BLaER1 (cell line): ENCODE data around the gene CDK14.

Source experiments
- H3K27ac ChIP-seq: shearing (Covaris generic); formaldehyde crosslinking; 2 replicates; pipeline ENCODE4 v1.8.1; 2022
- H3K27me3 ChIP-seq: shearing (Covaris generic); formaldehyde crosslinking; 2 replicates; pipeline ENCODE4 v1.8.1; 2022
- H3K36me3 ChIP-seq: shearing (Covaris generic); formaldehyde crosslinking; 2 replicates; pipeline ENCODE4 v1.8.1; 2022
- H3K4me1 ChIP-seq: shearing (Covaris generic); formaldehyde crosslinking; 2 replicates; pipeline ENCODE4 v1.8.1; 2022
- H3K4me2 ChIP-seq: shearing (Covaris generic); formaldehyde crosslinking; 2 replicates; pipeline ENCODE4 v1.8.1; 2022
- H3K4me3 ChIP-seq: shearing (Covaris generic); formaldehyde crosslinking; 2 replicates; pipeline ENCODE4 v1.8.1; 2022
- H3K9ac ChIP-seq: shearing (Covaris generic); formaldehyde crosslinking; 2 replicates; pipeline ENCODE4 v1.8.1; 2022
- H3K9me3 ChIP-seq: shearing (Covaris generic); formaldehyde crosslinking; 2 replicates; pipeline ENCODE4 v1.8.1; 2022
- H4K20me1 ChIP-seq: shearing (Covaris generic); formaldehyde crosslinking; 2 replicates; pipeline ENCODE4 v1.8.1; 2022
- Cebpa-rat ChIP-seq: shearing (Covaris generic); IDR thresholded peaks from 2 replicates; pipeline ENCODE4 v1.8.1; 2022

CDK14 gene

GRCh38 chr7:90595801-90596670 is at the start of gene CDK14:
Gene CDK14, plus strand, starts transcription at chr7:90596321. Its CDS starts 307 bp downstream, at chr7:90596628.
- 0 out of 2 replicates have a peak, but pooled peaks cover under 1% of the 10 kb centered on the region for H3K9me3 ChIP-seq
- H3K27me3 ChIP-seq = no peaks in the 10 kb centered on the region
- H3K27ac ChIP-seq = peak within 1 kb of the TSS; percentile 96
- H3K4me2 ChIP-seq = peak within 1 kb of the TSS; percentile 91
- H3K4me1 ChIP-seq = peaks cover 38% of the 10 kb centered on the region
- peak within 1 kb of the TSS; percentile 96 for H3K9ac ChIP-seq
- no peaks in the 10 kb centered on the region for H4K20me1 ChIP-seq
- no peak for TF ChIP-seq Cebpa-rat
- no peaks in the 10 kb centered on the region for H3K36me3 ChIP-seq
- H3K4me3 ChIP-seq = peak within 1 kb of the TSS; percentile 95

DNA sequence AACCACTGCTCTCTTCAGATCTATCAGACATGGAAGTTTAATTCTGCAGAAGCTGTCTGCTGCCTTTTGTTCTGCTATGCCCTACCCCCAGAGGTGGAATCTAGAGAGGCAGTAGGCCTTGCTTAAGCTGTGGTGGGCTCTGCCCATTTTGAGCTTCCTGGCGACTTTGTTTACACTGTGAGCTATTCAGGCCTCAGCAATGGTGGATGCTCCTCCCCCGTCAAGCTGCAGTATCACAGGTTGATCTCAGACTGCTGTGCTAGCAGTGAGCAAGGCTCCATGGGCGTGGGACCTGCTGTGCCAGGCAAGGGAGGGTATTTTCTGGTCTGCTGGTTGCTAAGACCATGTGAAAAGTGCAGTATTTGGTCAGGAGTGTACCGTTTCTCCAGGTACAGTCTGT is 45.1 kb upstream of the CDK14 start:
- Histone ChIP-seq H3K9ac (no peak overlapping the region), H3K9me3 (no peaks in the 10 kb centered on the region), H3K27me3 (no peaks in the 10 kb centered on the region), H3K27ac (no peak overlapping the region), H3K4me1 (no peaks in the 10 kb centered on the region), H3K36me3 (no peaks in the 10 kb centered on the region), H3K4me2 (no peak overlapping the region), H3K4me3 (no peak overlapping the region), H4K20me1 (no peaks in the 10 kb centered on the region)
- TF ChIP-seq Cebpa-rat = no peak

GRCh38 chr7:90552521-90552920 is 43.6 kb upstream of the CDK14 start:
- H3K4me1 ChIP-seq = no peaks in the 10 kb centered on the region
- no peaks in the 10 kb centered on the region for H3K9me3 ChIP-seq
- no peaks in the 10 kb centered on the region for H3K27me3 ChIP-seq
- no peak overlapping the region for H3K27ac ChIP-seq
- TF ChIP-seq Cebpa-rat = no peak
- no peak overlapping the region for H3K4me2 ChIP-seq
- no peak overlapping the region for H3K9ac ChIP-seq
- no peak overlapping the region for H3K4me3 ChIP-seq
- no peaks in the 10 kb centered on the region for H3K36me3 ChIP-seq
- no peaks in the 10 kb centered on the region for H4K20me1 ChIP-seq

GRCh38 chr7:90560730-90561129 is 35.4 kb upstream of the CDK14 start:
- Histone ChIP-seq H3K4me1 (no peaks in the 10 kb centered on the region), H3K27me3 (no peaks in the 10 kb centered on the region), H3K4me2 (no peak overlapping the region), H4K20me1 (no peaks in the 10 kb centered on the region), H3K36me3 (no peaks in the 10 kb centered on the region), H3K27ac (no peak overlapping the region), H3K9ac (no peak overlapping the region), H3K4me3 (no peak overlapping the region), H3K9me3 (peaks cover 4% of the 10 kb centered on the region)
- no peak for TF ChIP-seq Cebpa-rat

DNA sequence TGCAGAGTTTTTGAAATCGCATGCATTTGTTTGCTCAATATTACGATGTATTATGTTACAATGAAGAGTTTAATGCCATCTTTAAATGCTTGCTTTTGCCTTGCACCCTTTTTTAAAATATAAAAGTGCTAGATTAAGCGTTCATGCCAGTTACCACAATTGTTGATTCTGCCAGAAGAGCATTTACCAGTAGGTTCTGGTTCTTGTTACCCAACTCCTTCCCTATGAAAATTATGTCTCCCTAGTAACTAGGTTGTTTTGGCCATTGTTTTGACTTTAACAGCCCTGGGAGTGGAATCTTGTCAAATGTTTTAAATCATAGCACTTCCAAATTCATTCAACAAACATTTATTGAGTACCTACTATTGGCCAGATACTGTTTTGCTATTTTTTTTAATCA is 32.8 kb upstream of the CDK14 start:
- Histone ChIP-seq H3K4me3 (no peak overlapping the region), H4K20me1 (no peaks in the 10 kb centered on the region), H3K9ac (no peak overlapping the region), H3K9me3 (peaks cover 10% of the 10 kb centered on the region), H3K4me2 (no peak overlapping the region), H3K27ac (no peak overlapping the region), H3K4me1 (peaks cover 9% of the 10 kb centered on the region), H3K36me3 (no peaks in the 10 kb centered on the region), H3K27me3 (no peaks in the 10 kb centered on the region)
- TF ChIP-seq Cebpa-rat = no peak

DNA sequence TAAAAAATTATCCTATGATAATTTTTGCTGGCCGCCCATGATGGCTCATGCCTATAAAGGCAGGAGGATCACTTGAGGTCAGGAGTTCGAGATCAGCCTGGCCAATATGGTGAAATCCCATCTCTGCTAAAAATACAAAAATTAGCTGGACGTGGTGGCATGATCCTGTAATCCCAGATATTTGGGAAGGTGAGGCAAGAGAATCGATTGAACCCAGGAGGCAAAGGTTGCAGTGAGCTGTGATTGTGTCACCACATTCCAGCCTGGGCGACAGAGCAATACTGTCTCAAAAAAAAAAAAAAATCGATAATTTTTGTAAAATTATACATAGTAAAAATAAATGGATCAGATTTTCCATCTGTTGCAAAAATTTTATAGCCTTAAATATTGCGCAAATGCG is 31.7 kb upstream of the CDK14 start:
- Histone ChIP-seq H3K27ac (no peak overlapping the region), H4K20me1 (no peaks in the 10 kb centered on the region), H3K9ac (no peak overlapping the region), H3K4me1 (peaks cover 21% of the 10 kb centered on the region), H3K27me3 (no peaks in the 10 kb centered on the region), H3K4me2 (no peak overlapping the region), H3K36me3 (no peaks in the 10 kb centered on the region), H3K9me3 (peaks cover 7% of the 10 kb centered on the region), H3K4me3 (no peak overlapping the region)
- TF ChIP-seq Cebpa-rat = no peak

DNA sequence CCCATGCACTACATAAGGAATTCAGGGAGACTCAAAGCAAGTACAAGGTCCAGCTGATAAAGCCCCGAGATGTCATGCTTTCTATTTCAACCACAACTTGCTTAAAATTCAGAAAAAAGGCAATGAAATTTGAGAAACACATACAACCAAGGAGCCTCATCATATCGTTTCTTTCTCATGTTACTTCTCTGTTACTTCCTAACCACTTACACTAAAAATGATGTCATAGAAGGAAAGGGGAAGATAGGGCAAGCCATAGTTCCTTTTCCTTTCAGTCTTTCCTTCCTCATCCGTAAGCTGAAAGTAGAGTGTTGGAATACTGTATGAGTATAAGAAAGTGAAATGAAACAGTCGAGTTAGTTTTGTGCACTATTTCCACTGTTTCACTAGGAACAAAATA is 27.9 kb upstream of the CDK14 start:
- H3K27ac ChIP-seq = peak overlapping the region; percentile 85
- no peaks in the 10 kb centered on the region for H3K36me3 ChIP-seq
- TF ChIP-seq Cebpa-rat = no peak
- H4K20me1 ChIP-seq = no peaks in the 10 kb centered on the region
- H3K4me2 ChIP-seq = peak overlapping the region; percentile 85
- no peaks in the 10 kb centered on the region for H3K27me3 ChIP-seq
- H3K9ac ChIP-seq = no peak overlapping the region
- H3K4me3 ChIP-seq = no peak overlapping the region
- peaks cover 36% of the 10 kb centered on the region for H3K4me1 ChIP-seq
- H3K9me3 ChIP-seq = peaks cover 7% of the 10 kb centered on the region

- H3K27me3 ChIP-seq = no peaks in the 10 kb centered on the region
- peak overlapping the region; percentile 54 for H3K9ac ChIP-seq
- H3K36me3 ChIP-seq = no peaks in the 10 kb centered on the region
- no peaks in the 10 kb centered on the region for H4K20me1 ChIP-seq
- H3K4me2 ChIP-seq = peak overlapping the region; percentile 85
- H3K9me3 ChIP-seq = peaks cover 7% of the 10 kb centered on the region
- H3K4me1 ChIP-seq = peaks cover 36% of the 10 kb centered on the region
- peak overlapping the region; percentile 35 for H3K4me3 ChIP-seq
- no peak for TF ChIP-seq Cebpa-rat
- peak overlapping the region; percentile 85 for H3K27ac ChIP-seq
These were observed 26.8 kb upstream of the CDK14 start for GRCh38 chr7:90569368-90569767.

GRCh38 chr7:90570373-90570959 is 25.7 kb upstream of the CDK14 start:
- no peak overlapping the region for H3K9ac ChIP-seq
- peaks cover 36% of the 10 kb centered on the region for H3K4me1 ChIP-seq
- H3K9me3 ChIP-seq = peaks cover 7% of the 10 kb centered on the region

DNA sequence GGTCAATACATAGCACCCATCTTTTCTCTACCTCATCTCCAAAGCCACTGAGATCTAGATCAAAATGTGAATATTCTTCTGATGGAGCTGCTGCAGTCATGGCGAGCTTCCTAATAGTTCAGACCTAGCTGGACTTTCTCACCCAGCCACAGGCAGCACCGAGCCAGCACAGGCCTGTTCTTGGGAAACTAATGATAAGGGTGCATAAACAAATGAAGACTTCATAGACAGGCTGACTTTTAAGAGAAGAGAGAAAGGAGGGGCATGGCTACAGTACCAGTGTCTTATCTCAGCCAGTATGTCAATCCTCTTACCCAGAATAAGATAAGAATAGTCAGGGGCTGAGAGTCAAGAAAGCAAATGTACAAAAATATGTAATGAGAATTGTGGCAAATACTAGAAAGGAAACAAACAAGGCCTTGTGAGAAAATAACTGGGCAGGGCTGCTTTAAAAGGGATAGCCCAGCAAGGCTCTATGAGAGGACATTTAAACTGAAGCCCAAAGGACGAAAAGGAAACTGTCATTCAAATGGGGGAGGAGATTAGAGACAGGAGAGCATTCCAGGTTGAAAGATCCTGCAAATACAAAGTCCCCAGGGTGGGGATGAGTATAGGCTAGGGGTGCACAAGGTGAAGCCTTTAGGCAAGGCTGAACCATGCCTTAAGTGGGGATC is 21.8 kb upstream of the CDK14 start:
- Histone ChIP-seq H3K36me3 (no peaks in the 10 kb centered on the region), H3K27me3 (no peaks in the 10 kb centered on the region), H4K20me1 (no peaks in the 10 kb centered on the region), H3K27ac (no peak overlapping the region), H3K9ac (no peak overlapping the region), H3K4me1 (peaks cover 17% of the 10 kb centered on the region), H3K4me3 (no peak overlapping the region), H3K4me2 (no peak overlapping the region), H3K9me3 (no peaks in the 10 kb centered on the region)
- TF ChIP-seq Cebpa-rat = no peak

More at GRCh38 chr7:90570373-90570959, 25.7 kb upstream of the CDK14 start:
- Histone ChIP-seq H3K4me3 (no peak overlapping the region), H3K4me2 (peak overlapping the region; percentile 85), H3K27me3 (no peaks in the 10 kb centered on the region), H3K36me3 (no peaks in the 10 kb centered on the region), H4K20me1 (no peaks in the 10 kb centered on the region), H3K27ac (peak overlapping the region; percentile 85)
- no peak for TF ChIP-seq Cebpa-rat
